ENCODE data around the gene SKAP2. TPM values are rescaled to one million over a fixed set of nuclear protein-coding genes. Genes with fewer than 3 reads are reported as not detected.

The SKAP2 gene
- total and polyA plus RNA-seq, 2 donors (not counting 3 experiments of a cell fraction or from before 2014, with no cell fraction given) = 4.0 to 27.6 TPM

DNA sequence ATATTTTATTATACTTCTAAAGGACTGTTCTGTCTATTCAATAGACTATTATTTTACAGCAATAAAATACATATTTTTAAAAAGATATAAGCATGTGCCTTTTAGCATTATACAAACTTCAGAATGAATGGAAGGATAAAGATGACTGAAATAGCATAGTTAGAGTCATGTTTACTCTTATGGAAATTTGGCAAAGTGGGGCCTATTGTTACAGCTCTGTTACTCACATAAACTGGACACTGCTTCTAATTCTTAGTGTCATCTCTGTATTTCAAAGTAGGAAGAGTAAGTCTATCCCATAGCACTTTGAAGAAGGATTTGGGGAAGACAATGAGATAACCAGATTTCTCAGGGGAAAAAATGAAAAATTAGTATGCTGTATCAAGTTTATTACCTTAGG, 168.2 kb downstream of the SKAP2 start:
- no peak for TF ChIP-seq EZH2 (IDR thresholded peaks at IDR 0.05; ENCODE audit: borderline replicate concordance, low read depth, low read length, severe bottlenecking)
- ChIA-PET POLR2A (no interaction called here), CTCF (interaction anchor here (1.1 to 1.6 kb wide), 2 partner anchors 10 to 16 kb away, joined by 3 to 4 read pairs; no protein-coding TSS in a partner anchor)
- dilution Hi-C loops (cut with MboI; ENCODE audit: extremely low pct_ligation_motif_present, low sequenced_read_pairs) = no loop called here
- no peaks in the 10 kb centered on the region for H3K36me3 ChIP-seq (ENCODE audit: control insufficient read depth in 2 of 2, extremely low read depth in 1 of 2, insufficient read depth in 2 of 2, low read length in 2 of 2)
- no peak overlapping the region for H3K27ac ChIP-seq (ENCODE audit: insufficient read depth, low read depth, low read length)
- H3K27me3 ChIP-seq (ENCODE audit: control insufficient read depth in 2 of 2, insufficient read depth in 2 of 2, low read length in 2 of 2) = no peaks in the 10 kb centered on the region
- H3K79me2 ChIP-seq (ENCODE audit: control insufficient read depth, insufficient read depth, low read length) = no peaks in the 10 kb centered on the region
- no peaks in the 10 kb centered on the region for H4K20me1 ChIP-seq (replicated peaks; ENCODE audit: control insufficient read depth, extremely low read depth, insufficient read depth, low read length)
- no peak overlapping the region for H2AFZ ChIP-seq (ENCODE audit: low read depth, low read length)
- no peak for FAIRE-seq
- intact Hi-C loops (cut with micrococcal nuclease) = no loop called here
- H3K9me1 ChIP-seq (replicated peaks; ENCODE audit: control insufficient read depth, extremely low read depth, insufficient read depth, low read length) = no peaks in the 10 kb centered on the region
- no peak overlapping the region for H3K9ac ChIP-seq (replicated peaks; ENCODE audit: extremely low read depth, insufficient read depth, low read length)
- H3K4me3 ChIP-seq (replicated peaks in 1 of 3; ENCODE audit: insufficient read depth in 1 of 3, low read depth in 1 of 3, low read length in 3 of 3) = no peak overlapping the region
- H3K4me2 ChIP-seq (ENCODE audit: insufficient read depth, low read length) = no peak overlapping the region
- no TSS peak for BruUV-seq (replicated peaks)
- peaks cover 13% of the 10 kb centered on the region for H3K4me1 ChIP-seq (ENCODE audit: control insufficient read depth, extremely low read depth, insufficient read depth, low read length)
- peak; percentile 49 for DNase-seq (ENCODE audit: low read depth, low spot score)
- H3K9me3 ChIP-seq (replicated peaks; ENCODE audit: control insufficient read depth, insufficient read depth, low read length) = no peaks in the 10 kb centered on the region

DNA sequence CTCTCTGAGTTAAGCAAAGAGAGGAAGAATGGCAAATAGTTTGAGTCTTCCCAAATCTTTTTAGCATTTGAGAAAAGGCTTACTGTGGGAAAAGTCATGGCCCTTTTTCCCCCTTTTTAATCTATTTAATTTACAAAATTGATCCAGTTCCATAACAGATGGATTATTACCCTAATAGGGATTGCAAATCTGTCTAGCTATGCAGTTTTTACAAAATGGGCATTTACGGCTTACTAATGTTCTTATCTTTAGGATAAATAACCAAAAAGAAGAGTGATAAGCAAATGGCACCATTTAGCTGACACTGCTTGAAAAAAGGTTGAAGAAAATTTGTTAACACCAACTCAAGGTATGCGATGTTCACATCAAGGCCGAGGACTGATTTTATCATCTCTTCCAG, 169.7 kb downstream of the SKAP2 start:
- Histone ChIP-seq H3K27me3 (ENCODE audit: control insufficient read depth in 2 of 2, insufficient read depth in 2 of 2, low read length in 2 of 2) (no peaks in the 10 kb centered on the region), H3K9ac (replicated peaks; ENCODE audit: extremely low read depth, insufficient read depth, low read length) (no peak overlapping the region), H3K27ac (ENCODE audit: insufficient read depth, low read depth, low read length) (no peak overlapping the region), H3K4me1 (ENCODE audit: control insufficient read depth, extremely low read depth, insufficient read depth, low read length) (peaks cover 26% of the 10 kb centered on the region), H4K20me1 (replicated peaks; ENCODE audit: control insufficient read depth, extremely low read depth, insufficient read depth, low read length) (no peaks in the 10 kb centered on the region), H3K9me3 (replicated peaks; ENCODE audit: control insufficient read depth, insufficient read depth, low read length) (no peaks in the 10 kb centered on the region), H3K36me3 (ENCODE audit: control insufficient read depth in 2 of 2, extremely low read depth in 1 of 2, insufficient read depth in 2 of 2, low read length in 2 of 2) (no peaks in the 10 kb centered on the region), H2AFZ (ENCODE audit: low read depth, low read length) (no peak overlapping the region), H3K9me1 (replicated peaks; ENCODE audit: control insufficient read depth, extremely low read depth, insufficient read depth, low read length) (no peaks in the 10 kb centered on the region), H3K4me2 (ENCODE audit: insufficient read depth, low read length) (no peak overlapping the region), H3K79me2 (ENCODE audit: control insufficient read depth, insufficient read depth, low read length) (no peaks in the 10 kb centered on the region), H3K4me3 (replicated peaks in 1 of 3; ENCODE audit: insufficient read depth in 1 of 3, low read depth in 1 of 3, low read length in 3 of 3) (no peak overlapping the region)
- DNase-seq (ENCODE audit: low read depth, low spot score) = no peak
- ChIA-PET POLR2A (no interaction called here), CTCF (interaction anchor here (0.9 to 7.4 kb wide), 6 partner anchors 8 to 449 kb away, joined by 3 to 46 read pairs (median 4); partner anchors contain the start of gene HOXA5)
- dilution Hi-C loops (cut with MboI; ENCODE audit: extremely low pct_ligation_motif_present, low sequenced_read_pairs) = no loop called here
- no TSS peak for BruUV-seq (replicated peaks)
- intact Hi-C loops (cut with micrococcal nuclease) = no loop called here
- FAIRE-seq = no peak
- TF ChIP-seq JUN (IDR thresholded peaks at IDR 0.05; ENCODE audit: borderline replicate concordance, insufficient read depth, insufficient read length, low read depth) (no peak), MYC (IDR thresholded peaks at IDR 0.05; ENCODE audit: low read depth, low read length) (no peak), GATA2 (IDR thresholded peaks at IDR 0.05; ENCODE audit: insufficient read depth, insufficient read length, low read depth, low read length) (no peak), FOS (IDR thresholded peaks at IDR 0.05; ENCODE audit: borderline replicate concordance, insufficient read depth, low read length) (no peak), POLR2AphosphoS5 (IDR thresholded peaks at IDR 0.05; ENCODE audit: insufficient read depth, low read depth, low read length) (no peak), POLR2A (IDR thresholded peaks at IDR 0.05; ENCODE audit: low read depth, low read length) (no peak), EZH2 (IDR thresholded peaks at IDR 0.05; ENCODE audit: borderline replicate concordance, low read depth, low read length, severe bottlenecking) (no peak)
- TF ChIP-seq, protein P1, sequence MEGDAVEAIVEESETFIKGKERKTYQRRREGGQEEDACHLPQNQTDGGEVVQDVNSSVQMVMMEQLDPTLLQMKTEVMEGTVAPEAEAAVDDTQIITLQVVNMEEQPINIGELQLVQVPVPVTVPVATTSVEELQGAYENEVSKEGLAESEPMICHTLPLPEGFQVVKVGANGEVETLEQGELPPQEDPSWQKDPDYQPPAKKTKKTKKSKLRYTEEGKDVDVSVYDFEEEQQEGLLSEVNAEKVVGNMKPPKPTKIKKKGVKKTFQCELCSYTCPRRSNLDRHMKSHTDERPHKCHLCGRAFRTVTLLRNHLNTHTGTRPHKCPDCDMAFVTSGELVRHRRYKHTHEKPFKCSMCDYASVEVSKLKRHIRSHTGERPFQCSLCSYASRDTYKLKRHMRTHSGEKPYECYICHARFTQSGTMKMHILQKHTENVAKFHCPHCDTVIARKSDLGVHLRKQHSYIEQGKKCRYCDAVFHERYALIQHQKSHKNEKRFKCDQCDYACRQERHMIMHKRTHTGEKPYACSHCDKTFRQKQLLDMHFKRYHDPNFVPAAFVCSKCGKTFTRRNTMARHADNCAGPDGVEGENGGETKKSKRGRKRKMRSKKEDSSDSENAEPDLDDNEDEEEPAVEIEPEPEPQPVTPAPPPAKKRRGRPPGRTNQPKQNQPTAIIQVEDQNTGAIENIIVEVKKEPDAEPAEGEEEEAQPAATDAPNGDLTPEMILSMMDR (IDR thresholded peaks at IDR 0.05; ENCODE audit: extremely low read depth in 1 of 2, insufficient read depth in 1 of 2, low read depth in 1 of 2, low read length in 2 of 2) = no peak
- TF ChIP-seq, protein P2, sequence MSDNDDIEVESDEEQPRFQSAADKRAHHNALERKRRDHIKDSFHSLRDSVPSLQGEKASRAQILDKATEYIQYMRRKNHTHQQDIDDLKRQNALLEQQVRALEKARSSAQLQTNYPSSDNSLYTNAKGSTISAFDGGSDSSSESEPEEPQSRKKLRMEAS (IDR thresholded peaks at IDR 0.05; ENCODE audit: insufficient read depth, insufficient read length) = no peak
